GM19455 (cell line): Measurements from ENCODE around the gene IDH3B.

ENCODE experiments used
- ATAC-seq: cut with Tn5 transposase; IDR thresholded peaks from one replicate; pipeline ENCODE4 v1.9.1; 2021; ENCODE audit not compliant: unreplicated experiment

The IDH3B gene

DNA sequence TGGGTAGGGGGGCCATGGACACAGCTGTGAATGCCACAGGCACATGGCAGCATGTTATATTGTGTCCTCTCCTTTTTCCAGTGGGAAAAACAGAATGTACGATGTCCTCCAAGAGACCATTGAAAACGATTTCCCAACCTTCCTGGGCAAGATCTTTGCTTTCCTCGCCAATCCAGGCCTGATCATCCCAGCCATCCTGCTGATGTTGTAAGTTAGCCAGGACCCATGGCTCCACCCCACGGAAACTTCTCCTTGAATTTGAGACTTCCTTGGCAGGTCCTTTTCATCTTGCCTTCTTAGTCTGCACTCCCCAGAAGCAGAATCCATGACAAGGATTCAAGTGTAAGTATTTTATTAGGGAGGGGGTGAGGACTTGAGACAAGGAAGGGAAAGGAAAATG is 39.8 kb downstream of the IDH3B start:
- no peak for ATAC-seq

- ATAC-seq: no peak
Measured at GRCh38 chr20:2619961-2620595, 43.9 kb downstream of the IDH3B start.

GRCh38 chr20:2619337-2619736 is 44.7 kb downstream of the IDH3B start:
- no peak for ATAC-seq

GRCh38 chr20:2618815-2619214 is 45.2 kb downstream of the IDH3B start:
- ATAC-seq: no peak

- no peak for ATAC-seq
Measured at GRCh38 chr20:2617099-2617714, 46.8 kb downstream of the IDH3B start.

GRCh38 chr20:2616634-2617033 is 47.4 kb downstream of the IDH3B start:
- ATAC-seq: no peak

- ATAC-seq: no peak
Measured at GRCh38 chr20:2612073-2612472, 51.9 kb downstream of the IDH3B start.

GRCh38 chr20:2610941-2611720 is 52.9 kb downstream of the IDH3B start:
- no peak for ATAC-seq

GRCh38 chr20:2610326-2610725 is 53.7 kb downstream of the IDH3B start:
- no peak for ATAC-seq
